OCI-LY7 (cell line): ENCODE measurements around the gene SPATA31D1. TPM values are rescaled to one million over a fixed set of nuclear protein-coding genes. Genes with fewer than 3 reads are reported as not detected.

Experiments
- BruUV-seq: library from RNA; stranded (reverse); fragments of 400-500 nt; replicated peaks from 2 replicates; lab custom pipeline; 2021; lab: Mats Ljungman, UMichigan
- CTCF ChIA-PET: fragments of 300-600 bp; sonication (Branson Sonifier 250); formaldehyde crosslinking; loops from one replicate; lab custom pipeline; 2022; ENCODE audit warnings: antibody characterized with exemption; ENCODE audit not compliant: unreplicated experiment; lab: Charles Lee
- POLR2A ChIA-PET: fragments of 300-600 bp; sonication (Branson Sonifier 250); formaldehyde crosslinking; loops from one replicate; lab custom pipeline; 2022; ENCODE audit warnings: antibody characterized with exemption; lab: Charles Lee
- DNase-seq: peaks from one replicate; pipeline ENCODE4 v3.0.0-alpha.2; 2015; ENCODE audit warnings: low spot score
- H2AFZ ChIP-seq: fragments of 200-600 bp; sonication (generic), shearing (Covaris generic); 2 replicates; pipeline ENCODE4 v1.6.1; 2014; ENCODE audit warnings: mild to moderate bottlenecking, antibody characterized with exemption, low read length, moderate library complexity
- H3K27ac ChIP-seq: fragments of 200-600 bp; sonication (generic); 2 replicates; pipeline ENCODE4 v1.5.1; 2014; ENCODE audit warnings: mixed run types, low read depth, mild to moderate bottlenecking, moderate library complexity, low read length, inconsistent platforms; ENCODE audit not compliant: poor library complexity, severe bottlenecking
- H3K36me3 ChIP-seq: fragments of 200-600 bp; sonication (generic); 2 replicates; pipeline ENCODE4 v1.6.1; 2014; ENCODE audit warnings: mild to moderate bottlenecking, antibody characterized with exemption, low read length, moderate library complexity, mixed read lengths; ENCODE audit not compliant: insufficient read depth
- H3K4me1 ChIP-seq: fragments of 200-600 bp; sonication (generic); 2 replicates; pipeline ENCODE4 v1.5.1; 2014; ENCODE audit warnings: mild to moderate bottlenecking, low read length; ENCODE audit not compliant: insufficient read depth, poor library complexity, severe bottlenecking
- H3K4me2 ChIP-seq: fragments of 200-600 bp; sonication (generic); 2 replicates; pipeline ENCODE4 v1.6.1; 2014; ENCODE audit warnings: mild to moderate bottlenecking, low read length
- H3K4me3 ChIP-seq: fragments of 200-600 bp; sonication (generic); 2 replicates; pipeline ENCODE4 v1.5.1; 2014; ENCODE audit warnings: mild to moderate bottlenecking, low read depth, low read length; ENCODE audit not compliant: poor library complexity, severe bottlenecking
- H3K79me2 ChIP-seq: fragments of 200-600 bp; sonication (generic); 2 replicates; pipeline ENCODE4 v1.6.1; 2016; ENCODE audit warnings: low read depth, mild to moderate bottlenecking, low read length, moderate library complexity, mixed read lengths; ENCODE audit not compliant: insufficient read depth
- H3K9me2 ChIP-seq: fragments of 200-600 bp; sonication (generic); 2 replicates; pipeline ENCODE4 v1.6.1; 2016; ENCODE audit warnings: mild to moderate bottlenecking, low read length, mixed read lengths; ENCODE audit not compliant: insufficient read depth
- H3K9me3 ChIP-seq: fragments of 200-600 bp; sonication (generic); 2 replicates; pipeline ENCODE4 v1.6.1; 2014; ENCODE audit warnings: mild to moderate bottlenecking, mixed run types, low read length, mixed read lengths
- H4K20me1 ChIP-seq: fragments of 200-600 bp; sonication (generic); 2 replicates; pipeline ENCODE4 v1.6.1; 2014; ENCODE audit warnings: mild to moderate bottlenecking, antibody characterized with exemption, low read length, moderate library complexity, mixed read lengths; ENCODE audit not compliant: insufficient read depth
- EZH2phosphoT487 ChIP-seq: fragments of 200-600 bp; sonication (generic); IDR thresholded peaks from 2 replicates; pipeline ENCODE4 v1.6.1; 2018; ENCODE audit warnings: low read depth, borderline replicate concordance, mild to moderate bottlenecking, mixed run types, antibody characterized with exemption, low read length, moderate library complexity, mixed read lengths
- intact Hi-C: fragments of 100-400 bp; cut with micrococcal nuclease; formaldehyde crosslinking; loops from one replicate; pipeline ENCODE4 v1.10.0; 2022; ENCODE audit not compliant: unreplicated experiment
- total RNA-seq, 2 experiments: library from RNA; depleted of rRNA in 1 of 2; stranded (reverse); fragments of >200 nt in 1 of 2; shearing (Covaris generic) in 1 of 2; gene quantifications; 2 replicates each; pipeline ENCODE4 v1.2.3, GENCODE V29; 2014 to 2022
- TF ChIP-seq, protein P1 (sequence below): fragments of 200-600 bp; sonication (generic); conservative IDR thresholded peaks from 2 replicates; pipeline ENCODE4 v1.5.1; 2014; ENCODE audit warnings: mild to moderate bottlenecking, antibody characterized with exemption, low read length, moderate library complexity, mixed read lengths

SPATA31D1 gene
- total RNA-seq, 2 experiments from 2014 or later, result not detected

DNA sequence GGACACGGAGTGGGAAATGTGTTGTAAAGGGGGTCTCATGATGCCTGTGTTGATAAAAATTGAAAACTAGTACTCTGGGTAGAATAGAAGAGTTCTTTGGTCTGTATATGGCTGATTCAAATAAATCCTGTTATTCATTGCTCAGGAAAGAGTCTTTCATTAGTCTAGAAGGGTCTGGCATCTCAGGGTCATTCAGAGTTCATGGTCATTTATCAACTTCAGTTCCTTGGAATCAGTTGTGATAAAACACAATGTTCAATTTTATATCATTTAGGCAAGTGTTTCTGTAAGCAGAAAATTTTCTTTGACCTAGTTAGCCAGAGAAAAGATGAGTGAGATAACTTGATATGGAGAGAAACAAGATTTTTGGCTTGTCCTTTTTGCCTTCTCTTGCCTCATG is 36.3 kb downstream of the SPATA31D1 start:
- BruUV-seq, result no TSS peak

DNA sequence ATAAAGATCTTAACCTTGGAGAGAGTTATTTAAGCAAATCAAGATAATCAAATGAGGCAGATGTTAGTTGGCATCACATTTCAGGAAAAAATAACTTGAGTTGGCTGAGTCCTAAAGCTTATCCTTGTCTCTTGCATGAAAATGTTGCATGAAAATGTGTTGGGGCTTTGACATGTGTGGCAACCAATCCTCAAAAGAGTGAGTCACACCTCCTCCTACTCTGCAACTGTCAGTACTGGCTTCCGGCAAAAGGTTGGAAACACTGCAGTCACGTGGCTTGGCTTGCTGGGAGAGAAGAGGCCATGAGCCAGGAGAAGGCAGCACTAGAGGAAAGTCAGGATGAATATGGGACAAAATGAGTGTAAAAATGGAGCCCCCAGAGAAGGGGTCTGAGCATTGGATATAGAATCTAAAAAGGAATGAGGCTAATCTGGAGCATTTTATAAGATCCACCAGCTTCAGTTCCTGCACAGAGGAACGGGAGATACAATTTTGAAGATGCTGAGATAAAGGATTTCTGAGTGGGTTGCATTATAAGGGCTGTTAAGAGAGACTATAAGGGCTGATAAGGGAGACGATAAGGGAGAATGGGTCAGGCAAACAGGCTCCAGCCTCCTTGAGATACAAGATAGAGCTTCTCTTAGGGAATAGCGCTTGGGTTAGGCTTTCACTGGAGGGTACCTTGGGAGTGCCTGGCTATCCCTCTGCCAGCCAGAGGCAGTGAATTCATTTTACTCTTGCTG is 43.1 kb downstream of the SPATA31D1 start:
- DNase-seq, result no peak
- no peak overlapping the region for H3K27ac ChIP-seq
- no peak overlapping the region for H2AFZ ChIP-seq
- no peaks in the 10 kb centered on the region for H3K9me3 ChIP-seq
- no peak overlapping the region for H3K4me2 ChIP-seq
- no peaks in the 10 kb centered on the region for H3K4me1 ChIP-seq
- H3K9me2 ChIP-seq, result no peaks in the 10 kb centered on the region
- ChIA-PET POLR2A (no interaction called here), CTCF (no interaction called here)
- H3K4me3 ChIP-seq, result no peak overlapping the region
- intact Hi-C loops, result no loop called here
- H3K79me2 ChIP-seq, result no peaks in the 10 kb centered on the region
- H3K36me3 ChIP-seq, result no peaks in the 10 kb centered on the region
- no TSS peak for BruUV-seq
- no peaks in the 10 kb centered on the region for H4K20me1 ChIP-seq
- TF ChIP-seq, protein P1, sequence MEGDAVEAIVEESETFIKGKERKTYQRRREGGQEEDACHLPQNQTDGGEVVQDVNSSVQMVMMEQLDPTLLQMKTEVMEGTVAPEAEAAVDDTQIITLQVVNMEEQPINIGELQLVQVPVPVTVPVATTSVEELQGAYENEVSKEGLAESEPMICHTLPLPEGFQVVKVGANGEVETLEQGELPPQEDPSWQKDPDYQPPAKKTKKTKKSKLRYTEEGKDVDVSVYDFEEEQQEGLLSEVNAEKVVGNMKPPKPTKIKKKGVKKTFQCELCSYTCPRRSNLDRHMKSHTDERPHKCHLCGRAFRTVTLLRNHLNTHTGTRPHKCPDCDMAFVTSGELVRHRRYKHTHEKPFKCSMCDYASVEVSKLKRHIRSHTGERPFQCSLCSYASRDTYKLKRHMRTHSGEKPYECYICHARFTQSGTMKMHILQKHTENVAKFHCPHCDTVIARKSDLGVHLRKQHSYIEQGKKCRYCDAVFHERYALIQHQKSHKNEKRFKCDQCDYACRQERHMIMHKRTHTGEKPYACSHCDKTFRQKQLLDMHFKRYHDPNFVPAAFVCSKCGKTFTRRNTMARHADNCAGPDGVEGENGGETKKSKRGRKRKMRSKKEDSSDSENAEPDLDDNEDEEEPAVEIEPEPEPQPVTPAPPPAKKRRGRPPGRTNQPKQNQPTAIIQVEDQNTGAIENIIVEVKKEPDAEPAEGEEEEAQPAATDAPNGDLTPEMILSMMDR, result no peak

More for the DNA sequence above, 36.3 kb downstream of the SPATA31D1 start:
- no peaks in the 10 kb centered on the region for H3K4me1 ChIP-seq
- CTCF ChIA-PET, result no interaction called here
- no peaks in the 10 kb centered on the region for H4K20me1 ChIP-seq
- no peaks in the 10 kb centered on the region for H3K36me3 ChIP-seq
- no peak overlapping the region for H3K4me2 ChIP-seq
- no peak overlapping the region for H3K27ac ChIP-seq
- intact Hi-C loops, result no loop called here
- no peak overlapping the region for H3K4me3 ChIP-seq
- POLR2A ChIA-PET, result interaction anchor here (0.6 kb wide), 1 partner anchor 410 kb away, joined by 4 read pairs; no protein-coding TSS in a partner anchor
- DNase-seq, result no peak
- no peaks in the 10 kb centered on the region for H3K9me2 ChIP-seq
- H2AFZ ChIP-seq, result no peak overlapping the region
- H3K9me3 ChIP-seq, result no peaks in the 10 kb centered on the region
- no peaks in the 10 kb centered on the region for H3K79me2 ChIP-seq
- TF ChIP-seq EZH2phosphoT487, result no peak

DNA sequence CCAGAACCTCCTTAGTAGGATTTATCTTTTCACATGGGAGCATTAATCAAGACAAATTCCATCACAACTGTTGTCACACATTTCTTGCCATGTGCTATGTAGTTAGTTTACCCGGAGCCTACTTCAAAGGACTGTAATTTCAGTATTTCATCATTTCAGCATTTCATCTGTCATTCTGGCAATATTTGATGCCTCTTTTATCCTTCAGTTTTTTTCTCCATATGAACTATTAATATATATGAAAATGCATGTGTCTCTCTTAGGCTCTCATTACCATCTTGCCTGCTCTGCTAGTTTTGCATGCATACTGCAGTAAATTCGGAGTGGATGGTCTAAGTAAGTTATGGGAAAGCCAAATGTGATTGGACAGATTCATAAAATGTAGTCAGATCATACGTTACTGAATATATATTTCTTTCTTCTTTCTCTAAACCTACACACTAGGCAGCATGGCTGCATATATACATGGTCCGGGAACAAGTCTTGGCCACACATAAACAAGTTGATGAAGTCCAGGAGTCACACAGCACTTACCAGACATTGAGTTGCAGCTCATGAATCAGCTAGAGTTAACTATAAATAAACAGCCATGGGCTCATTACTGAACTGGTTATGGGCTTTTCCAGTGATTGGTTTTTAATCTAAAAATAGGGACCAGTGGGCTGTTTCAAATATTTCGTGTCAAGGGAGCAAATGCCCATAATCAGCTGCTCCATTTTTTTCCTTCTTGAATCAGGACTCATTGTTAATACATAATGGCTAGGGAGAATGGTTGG is 46.6 kb downstream of the SPATA31D1 start:
- POLR2A ChIA-PET, result no interaction called here
- H3K4me2 ChIP-seq, result no peak overlapping the region
- no peak overlapping the region for H2AFZ ChIP-seq
- TF ChIP-seq EZH2phosphoT487, result no peak
- TF ChIP-seq, protein P1, result no peak
- H3K79me2 ChIP-seq, result no peaks in the 10 kb centered on the region
- no peak overlapping the region for H3K4me3 ChIP-seq
- no peaks in the 10 kb centered on the region for H3K9me3 ChIP-seq
- no peaks in the 10 kb centered on the region for H3K4me1 ChIP-seq
- BruUV-seq, result no TSS peak
- H3K9me2 ChIP-seq, result no peaks in the 10 kb centered on the region
- CTCF ChIA-PET, result no interaction called here
- no peak overlapping the region for H3K27ac ChIP-seq
- H3K36me3 ChIP-seq, result no peaks in the 10 kb centered on the region
- H4K20me1 ChIP-seq, result no peaks in the 10 kb centered on the region
- DNase-seq, result no peak
- intact Hi-C loops, result no loop called here
